Immature natural killer cell (primary cell): Measurements from ENCODE around the gene ITPR2. TPM values are rescaled to one million over a fixed set of nuclear protein-coding genes. Genes with fewer than 3 reads are reported as not detected.
"Not testable (repeated sequence)": the region's sequence is repeated elsewhere in the genome, so short reads cannot be mapped to it uniquely, and the experiment has no call there.

Experiments
- DNase-seq, 3 donors: peaks; one replicate each; pipeline ENCODE4 v3.0.0; 2022; ENCODE audit warnings: mixed read lengths in 1 of 3
- H3K27ac Mint-ChIP-seq, 6 donors: one replicate each; pipeline ENCODE4 v1.8.0; 2020; ENCODE audit warnings: mixed read lengths in 6 of 6, mild to moderate bottlenecking in 5 of 6, inconsistent platforms in 4 of 6, moderate library complexity in 3 of 6
- H3K27me3 Mint-ChIP-seq, 3 donors: one replicate each; pipeline ENCODE4 v1.8.0; 2020 to 2021; ENCODE audit warnings: low read depth in 3 of 3, mild to moderate bottlenecking in 3 of 3, mixed read lengths in 3 of 3, moderate library complexity in 3 of 3, inconsistent platforms in 1 of 3
- H3K36me3 Mint-ChIP-seq, 3 donors: one replicate each; pipeline ENCODE4 v1.8.0; 2020; ENCODE audit warnings: mixed read lengths in 3 of 3, inconsistent platforms in 2 of 3, mild to moderate bottlenecking in 2 of 3
- H3K4me1 Mint-ChIP-seq, 2 donors: one replicate each; pipeline ENCODE4 v1.8.0; 2020; ENCODE audit warnings: inconsistent platforms in 2 of 2, mild to moderate bottlenecking in 2 of 2, mixed read lengths in 2 of 2, moderate library complexity in 1 of 2
- H3K4me3 Mint-ChIP-seq, 5 donors: one replicate each; pipeline ENCODE4 v1.8.0; 2020; ENCODE audit warnings: mild to moderate bottlenecking in 5 of 5, mixed read lengths in 5 of 5, inconsistent platforms in 3 of 5, moderate library complexity in 3 of 5
- H3K9me3 Mint-ChIP-seq, 6 donors: one replicate each; pipeline ENCODE4 v1.8.0; 2020; ENCODE audit warnings: mild to moderate bottlenecking in 6 of 6, mixed read lengths in 6 of 6, inconsistent platforms in 4 of 6, moderate library complexity in 3 of 6
- polyA plus RNA-seq, 3 donors: library from polyadenylated mRNA; unstranded; fragments of 300-500 nt; fragmentation: Illumina TruSeq; gene quantifications; one replicate each; pipeline ENCODE4 v1.2.3, GENCODE V29; 2021

ITPR2 gene
- polyA plus RNA-seq, 3 donors from 2014 or later, result 7.2 to 23.4 (median 7.4) TPM

- H3K9me3 Mint-ChIP-seq, H3K36me3 Mint-ChIP-seq, H3K27me3 Mint-ChIP-seq, H3K4me3 Mint-ChIP-seq, DNase-seq, H3K27ac Mint-ChIP-seq: not testable (repeated sequence)
- peaks cover 10 to 18% of the 10 kb centered on the region in 2 donors for H3K4me1 Mint-ChIP-seq
Observed at GRCh38 chr12:26862787-26863186, 29.8 kb upstream of the ITPR2 start.

GRCh38 chr12:26861690-26862089 is 28.7 kb upstream of the ITPR2 start:
- H3K4me3 Mint-ChIP-seq, result no peak overlapping the region
- peaks cover 0 to 4% (median 3%) of the 10 kb centered on the region in 3 donors for H3K27me3 Mint-ChIP-seq
- no peaks in the 10 kb centered on the region for H3K36me3 Mint-ChIP-seq
- no peaks in the 10 kb centered on the region for H3K9me3 Mint-ChIP-seq
- H3K27ac Mint-ChIP-seq, result no peak overlapping the region
- DNase-seq, result no peak
- peaks cover 0 to 7% of the 10 kb centered on the region in 2 donors for H3K4me1 Mint-ChIP-seq

GRCh38 chr12:26857465-26858176 is 24.6 kb upstream of the ITPR2 start:
- Mint-ChIP-seq H3K9me3 (no peaks in the 10 kb centered on the region), H3K27ac (no peak overlapping the region), H3K36me3 (no peaks in the 10 kb centered on the region), H3K4me1 (no peaks in the 10 kb centered on the region), H3K27me3 (peaks cover 0 to 4% (median 3%) of the 10 kb centered on the region in 3 donors), H3K4me3 (no peak overlapping the region)
- no peak for DNase-seq

- Mint-ChIP-seq H3K27me3 (peaks cover 0 to 2% (median 0%) of the 10 kb centered on the region in 3 donors), H3K9me3 (no peaks in the 10 kb centered on the region), H3K4me3 (no peak overlapping the region), H3K4me1 (no peaks in the 10 kb centered on the region), H3K36me3 (no peaks in the 10 kb centered on the region), H3K27ac (no peak overlapping the region)
- DNase-seq, result no peak
Observed at GRCh38 chr12:26855337-26855736, 22.3 kb upstream of the ITPR2 start.

GRCh38 chr12:26854031-26854390 is 21.0 kb upstream of the ITPR2 start:
- H3K36me3 Mint-ChIP-seq, result no peaks in the 10 kb centered on the region
- no peaks in the 10 kb centered on the region for H3K27me3 Mint-ChIP-seq
- H3K4me1 Mint-ChIP-seq, result no peaks in the 10 kb centered on the region
- DNase-seq, result no peak
- H3K4me3 Mint-ChIP-seq, result no peak overlapping the region
- H3K27ac Mint-ChIP-seq, result no peak overlapping the region
- H3K9me3 Mint-ChIP-seq, result no peaks in the 10 kb centered on the region

GRCh38 chr12:26853303-26854030 is 20.5 kb upstream of the ITPR2 start:
- no peaks in the 10 kb centered on the region for H3K9me3 Mint-ChIP-seq
- no peak overlapping the region for H3K4me3 Mint-ChIP-seq
- peak; percentile 58 to 69 (median 63) for DNase-seq
- H3K36me3 Mint-ChIP-seq, result no peaks in the 10 kb centered on the region
- H3K27ac Mint-ChIP-seq, result peak overlapping the region in 2 of 6 donors; percentile 47 to 64
- no peaks in the 10 kb centered on the region for H3K27me3 Mint-ChIP-seq
- H3K4me1 Mint-ChIP-seq, result no peaks in the 10 kb centered on the region

- Mint-ChIP-seq H3K27me3 (no peaks in the 10 kb centered on the region), H3K36me3 (no peaks in the 10 kb centered on the region), H3K27ac (no peak overlapping the region), H3K4me3 (no peak overlapping the region), H3K4me1 (no peaks in the 10 kb centered on the region), H3K9me3 (no peaks in the 10 kb centered on the region)
- no peak for DNase-seq
Observed at GRCh38 chr12:26851031-26851809, 18.2 kb upstream of the ITPR2 start.

- DNase-seq, result no peak
- Mint-ChIP-seq H3K27ac (no peak overlapping the region), H3K4me1 (no peaks in the 10 kb centered on the region), H3K36me3 (no peaks in the 10 kb centered on the region), H3K9me3 (no peaks in the 10 kb centered on the region), H3K27me3 (peaks cover 0 to 2% (median 0%) of the 10 kb centered on the region in 3 donors), H3K4me3 (no peak overlapping the region)
Observed at GRCh38 chr12:26848156-26848825, 15.3 kb upstream of the ITPR2 start.

- no peak overlapping the region for H3K27ac Mint-ChIP-seq
- DNase-seq, result no peak
- no peaks in the 10 kb centered on the region for H3K9me3 Mint-ChIP-seq
- H3K27me3 Mint-ChIP-seq, result peaks cover 0 to 2% (median 0%) of the 10 kb centered on the region in 3 donors
- H3K4me3 Mint-ChIP-seq, result no peak overlapping the region
- H3K4me1 Mint-ChIP-seq, result no peaks in the 10 kb centered on the region
- no peaks in the 10 kb centered on the region for H3K36me3 Mint-ChIP-seq
Observed at GRCh38 chr12:26847431-26847830, 14.4 kb upstream of the ITPR2 start.

GRCh38 chr12:26846416-26846815 is 13.4 kb upstream of the ITPR2 start:
- H3K36me3 Mint-ChIP-seq, result no peaks in the 10 kb centered on the region
- no peaks in the 10 kb centered on the region for H3K4me1 Mint-ChIP-seq
- no peak overlapping the region for H3K27ac Mint-ChIP-seq
- no peaks in the 10 kb centered on the region for H3K9me3 Mint-ChIP-seq
- no peak for DNase-seq
- no peak overlapping the region for H3K4me3 Mint-ChIP-seq
- H3K27me3 Mint-ChIP-seq, result peaks cover 0 to 2% (median 0%) of the 10 kb centered on the region in 3 donors

GRCh38 chr12:26845984-26846383 is 13.0 kb upstream of the ITPR2 start:
- Mint-ChIP-seq H3K4me3 (no peak overlapping the region), H3K4me1 (no peaks in the 10 kb centered on the region), H3K27ac (no peak overlapping the region), H3K36me3 (no peaks in the 10 kb centered on the region), H3K27me3 (peaks cover 0 to 5% (median 0%) of the 10 kb centered on the region in 3 donors), H3K9me3 (no peaks in the 10 kb centered on the region)
- DNase-seq, result no peak

- no peaks in the 10 kb centered on the region for H3K36me3 Mint-ChIP-seq
- H3K9me3 Mint-ChIP-seq, result no peaks in the 10 kb centered on the region
- no peaks in the 10 kb centered on the region for H3K4me1 Mint-ChIP-seq
- H3K4me3 Mint-ChIP-seq, result no peak overlapping the region
- H3K27me3 Mint-ChIP-seq, result peaks cover 0 to 5% (median 0%) of the 10 kb centered on the region in 3 donors
- DNase-seq, result peak; percentile 8 to 25 (median 18)
- no peak overlapping the region for H3K27ac Mint-ChIP-seq
Observed at GRCh38 chr12:26845057-26845666, 12.2 kb upstream of the ITPR2 start.

- no peak overlapping the region for H3K4me3 Mint-ChIP-seq
Observed at GRCh38 chr12:26843311-26843710, 10.3 kb upstream of the ITPR2 start.

More at GRCh38 chr12:26843311-26843710, 10.3 kb upstream of the ITPR2 start:
- no peak overlapping the region for H3K27ac Mint-ChIP-seq
- H3K36me3 Mint-ChIP-seq, result no peaks in the 10 kb centered on the region
- H3K4me1 Mint-ChIP-seq, result no peaks in the 10 kb centered on the region
- peaks cover 0 to 5% (median 0%) of the 10 kb centered on the region in 3 donors for H3K27me3 Mint-ChIP-seq
- DNase-seq, result no peak
- H3K9me3 Mint-ChIP-seq, result no peaks in the 10 kb centered on the region
